ENCODE data around the gene NF1.
A peak's percentile ranks its signal among the peaks of the same experiment; 100 is the strongest.
"Not testable (repeated sequence)": the region's sequence is repeated elsewhere in the genome, so short reads cannot be mapped to it uniquely, and the experiment has no call there.

Gene NF1

DNA sequence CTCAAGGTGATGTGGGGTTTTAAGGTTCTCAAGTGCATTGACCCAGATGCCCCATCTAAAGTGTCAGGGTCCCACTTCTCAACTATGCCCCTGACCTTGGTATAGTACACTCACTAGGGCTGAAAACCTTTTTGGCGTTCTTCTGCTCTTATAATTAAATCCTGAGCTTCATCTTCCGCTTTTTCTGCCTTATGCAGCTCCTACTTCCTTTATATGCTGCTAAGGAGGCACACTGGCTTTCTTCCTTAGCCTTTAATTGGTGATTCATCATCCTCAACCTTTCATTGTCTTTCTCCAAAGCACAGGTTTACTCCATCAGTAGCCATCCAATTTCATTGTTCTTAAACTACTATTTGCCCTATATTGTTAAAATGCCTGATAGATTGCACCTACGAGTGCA lies 5.3 kb upstream of the NF1 start:
- peak; percentile 31 to 45 (median 45) for DNase-seq

DNA sequence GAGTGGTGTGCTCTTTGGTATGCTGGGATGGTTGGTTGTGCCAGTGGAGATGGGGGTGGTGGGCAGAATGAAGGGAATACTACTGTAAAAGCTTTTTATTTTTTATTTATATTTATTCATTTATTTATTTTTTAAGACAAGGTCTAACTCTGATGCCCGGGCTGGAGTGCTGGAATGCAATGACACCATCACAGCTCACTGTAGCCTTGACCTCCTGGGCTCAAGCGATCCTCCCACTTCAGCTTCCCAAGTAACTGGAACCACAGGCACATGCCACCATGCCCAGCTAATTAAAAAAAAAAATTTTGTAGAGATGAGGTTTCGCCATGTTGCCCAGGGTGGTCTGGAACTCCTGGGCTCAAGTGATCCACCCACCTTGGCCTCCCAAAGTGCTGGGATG lies 4.1 kb upstream of the NF1 start:
- not testable (repeated sequence) for DNase-seq

DNA sequence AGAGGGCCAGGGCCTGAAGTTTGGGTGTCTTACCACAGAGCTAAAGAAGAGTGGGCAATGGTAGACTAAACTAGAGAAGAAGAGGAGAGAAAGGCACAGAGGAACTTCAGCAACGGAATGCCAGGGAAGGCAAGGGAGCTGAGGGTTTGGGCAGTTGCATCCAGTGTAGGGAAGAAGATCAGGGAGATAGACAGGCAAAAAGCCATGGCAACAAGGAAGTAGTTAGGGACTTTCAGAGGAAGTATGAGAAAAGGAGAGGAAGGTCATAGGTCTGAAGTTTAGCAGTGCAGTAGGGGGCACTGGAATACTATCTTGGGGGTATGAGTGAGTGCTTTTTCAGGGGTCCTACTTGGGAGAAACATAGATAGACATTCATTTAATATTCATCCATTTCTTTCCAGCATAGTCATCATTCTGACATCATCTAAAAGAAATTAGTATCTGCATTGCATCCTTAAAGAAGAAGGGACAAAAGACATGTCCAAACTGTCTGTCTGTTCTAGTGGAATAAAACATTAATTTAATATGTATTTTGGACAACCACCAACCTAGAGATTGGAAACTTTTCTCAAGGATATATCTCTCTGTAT lies 2.2 kb upstream of the NF1 start:
- DNase-seq: peak; percentile 15 to 35 (median 32)

DNA sequence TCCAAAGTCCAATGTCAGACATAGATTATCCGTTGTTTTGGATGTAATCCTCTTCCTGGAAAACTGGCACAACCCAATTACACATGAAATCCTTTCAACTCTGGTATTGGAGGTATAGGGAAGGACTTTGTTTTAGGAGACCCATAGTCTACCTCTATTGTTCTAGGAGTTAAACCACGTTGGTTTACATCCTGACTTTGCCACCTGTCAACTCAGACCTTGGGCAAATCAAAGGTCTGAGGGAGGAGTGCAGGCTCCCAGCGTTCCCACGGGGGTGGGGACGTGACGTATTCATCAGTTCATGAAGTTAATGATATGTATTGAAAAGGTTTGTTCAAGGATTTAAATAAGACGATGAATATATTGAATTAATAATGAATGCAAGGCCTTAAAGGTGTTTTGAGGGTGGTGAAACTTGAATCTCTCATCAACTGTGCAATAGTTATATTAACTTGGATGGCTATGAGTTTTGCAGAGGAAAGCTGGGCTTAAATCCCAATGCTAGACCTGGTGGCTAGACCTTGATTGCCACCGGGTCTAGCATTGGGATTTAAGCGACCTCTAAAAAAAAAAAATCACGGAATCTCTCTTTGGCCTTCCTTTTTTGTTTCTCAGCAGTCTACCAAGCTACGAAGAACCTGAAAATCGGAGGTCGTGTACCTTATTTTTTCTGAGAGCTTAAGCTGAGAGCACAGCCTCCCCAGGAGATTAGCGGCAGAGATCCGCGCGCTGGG lies 744 bp upstream of the NF1 start:
- no peak for DNase-seq

DNA sequence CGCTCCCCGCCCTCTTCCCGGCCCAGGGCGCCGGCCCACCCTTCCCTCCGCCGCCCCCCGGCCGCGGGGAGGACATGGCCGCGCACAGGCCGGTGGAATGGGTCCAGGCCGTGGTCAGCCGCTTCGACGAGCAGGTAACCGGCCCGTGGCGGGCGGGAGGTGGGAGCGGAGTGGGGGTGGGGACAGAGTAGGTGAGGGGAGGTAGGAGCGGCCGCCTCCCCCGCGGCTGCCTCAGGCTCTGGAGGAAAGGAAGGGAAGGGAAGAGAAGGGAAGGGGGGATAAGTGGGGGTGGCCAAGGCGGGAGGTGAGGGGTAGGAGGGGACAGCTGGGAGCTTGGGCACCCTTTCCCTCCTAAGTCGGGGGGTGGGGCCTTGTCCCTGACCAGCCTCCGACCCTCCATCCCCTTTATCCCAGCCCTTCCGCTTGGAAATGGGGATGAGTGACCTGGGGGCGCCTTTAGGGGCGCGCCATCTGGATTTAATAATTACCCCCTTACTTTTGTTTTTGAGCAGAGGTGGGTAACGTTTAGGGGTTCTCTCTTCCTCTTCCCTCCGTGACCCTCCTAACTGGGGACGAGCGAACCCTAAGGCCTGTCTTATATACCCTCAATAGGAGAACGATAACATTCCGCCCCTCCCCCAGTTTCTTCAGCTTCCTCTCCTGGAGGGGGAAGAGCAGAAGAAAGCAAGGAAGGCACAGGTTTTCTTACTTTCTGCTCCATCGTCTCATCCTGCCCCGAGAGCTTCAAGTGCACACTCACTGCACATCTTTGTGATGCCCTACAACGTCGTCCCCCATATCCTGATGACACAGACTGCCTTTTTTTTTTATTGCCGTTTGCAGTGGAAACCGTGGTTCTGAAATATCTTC lies 694 bp downstream of the NF1 start:
- DNase-seq: peak; percentile 43 to 63 (median 56)

DNA sequence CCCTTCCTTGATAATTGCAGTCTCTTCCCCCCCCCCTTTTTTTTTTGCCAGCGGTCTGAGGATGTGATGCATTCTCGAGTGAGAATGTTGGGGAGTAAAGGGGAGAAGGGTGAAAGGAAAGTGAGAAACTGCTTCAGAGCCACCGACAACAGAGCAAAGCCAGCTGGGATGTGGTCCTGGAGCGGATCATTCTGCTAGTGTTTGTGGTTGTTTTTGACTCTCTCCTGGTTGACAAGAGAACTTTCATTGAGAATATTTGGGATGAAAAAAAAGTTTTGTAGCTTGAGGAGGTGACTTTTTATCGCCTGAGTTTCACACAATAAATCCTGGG lies 1.3 kb downstream of the NF1 start:
- DNase-seq: no peak

DNA sequence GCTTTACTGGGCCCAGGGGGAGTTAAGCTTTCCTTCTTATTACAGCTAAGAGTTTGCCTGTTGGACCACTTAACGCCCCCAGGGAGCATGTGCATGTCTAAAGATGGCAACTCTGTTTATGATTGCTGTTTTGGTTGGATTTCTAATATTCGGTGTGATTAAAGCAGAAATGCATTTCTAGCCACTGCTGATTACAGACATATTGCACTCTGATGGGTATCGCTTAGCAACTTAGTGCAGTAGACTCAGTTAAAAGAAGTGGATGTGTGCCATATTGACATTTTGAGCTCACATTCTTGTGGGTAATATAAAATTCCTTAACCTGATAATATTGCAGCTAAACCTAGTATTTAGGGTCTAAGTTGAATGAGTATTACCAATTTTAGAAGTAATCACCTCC lies 4.2 kb downstream of the NF1 start:
- DNase-seq: no peak

DNA sequence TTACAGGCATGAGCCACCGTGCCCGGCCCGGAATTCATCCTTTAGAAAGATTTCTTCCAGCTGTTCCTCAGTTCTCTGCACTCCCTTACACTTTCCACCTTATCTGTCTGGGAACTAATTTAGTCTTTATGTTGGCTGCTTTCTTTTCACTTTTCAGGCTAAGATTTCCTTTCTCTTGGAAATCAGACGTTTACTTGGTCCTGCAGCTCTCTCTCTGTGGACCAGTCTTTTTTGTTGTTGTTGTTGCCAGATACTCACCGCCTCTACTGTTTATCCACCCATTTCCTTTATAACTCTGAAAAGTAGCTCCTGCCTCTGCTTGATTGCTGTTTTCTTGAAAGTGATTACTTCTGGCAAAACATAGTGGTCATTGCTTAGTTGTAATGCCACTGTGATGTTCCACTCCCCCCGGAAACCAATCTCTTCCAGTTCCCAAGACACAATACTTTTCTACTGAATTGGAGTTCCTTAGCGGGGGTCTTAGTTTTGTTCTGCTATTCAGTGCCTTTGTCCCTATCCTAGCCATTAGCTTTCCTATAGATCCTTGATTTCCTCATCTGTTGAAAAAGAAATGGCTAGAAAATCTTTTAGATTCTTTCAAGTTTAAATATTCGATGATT lies 6.2 kb downstream of the NF1 start:
- DNase-seq: no peak

DNA sequence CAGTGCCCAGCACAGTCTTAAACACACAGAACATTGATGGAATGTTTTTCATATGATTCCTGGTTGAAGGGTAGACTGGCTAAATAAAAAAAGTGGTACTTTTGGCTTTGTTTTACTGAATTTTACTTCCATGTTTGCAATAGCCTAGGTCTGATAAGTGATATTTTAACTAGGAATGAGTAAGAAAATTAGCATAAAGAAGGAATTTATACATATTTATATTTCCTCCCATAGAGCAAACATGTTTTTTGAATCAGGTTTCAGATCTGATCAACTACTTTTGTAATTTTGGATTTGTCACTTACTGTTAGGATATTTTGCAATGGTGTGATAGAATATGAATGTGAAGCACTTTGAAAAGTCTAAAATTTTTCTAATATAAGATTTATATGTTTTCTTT lies 7.2 kb downstream of the NF1 start:
- no peak for DNase-seq

DNA sequence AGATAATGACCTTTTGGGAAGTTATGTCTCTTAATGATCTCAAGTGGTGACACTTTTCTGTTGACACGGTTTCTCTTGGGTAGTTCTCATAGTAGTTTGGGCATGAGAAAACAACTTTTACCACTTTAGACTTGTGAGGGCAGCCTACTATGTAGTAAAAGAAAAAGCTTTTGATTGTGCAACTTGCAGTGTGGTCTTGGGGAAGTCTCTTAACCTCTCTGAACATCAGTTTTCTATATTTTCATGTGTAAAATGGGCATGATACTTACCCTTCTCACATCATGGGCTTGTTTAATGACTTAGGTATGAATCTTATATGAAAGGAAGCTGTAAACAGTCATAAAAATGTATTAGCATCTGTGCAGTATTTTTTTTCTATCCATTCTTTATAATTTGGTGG lies 11.2 kb downstream of the NF1 start:
- DNase-seq: no peak

DNA sequence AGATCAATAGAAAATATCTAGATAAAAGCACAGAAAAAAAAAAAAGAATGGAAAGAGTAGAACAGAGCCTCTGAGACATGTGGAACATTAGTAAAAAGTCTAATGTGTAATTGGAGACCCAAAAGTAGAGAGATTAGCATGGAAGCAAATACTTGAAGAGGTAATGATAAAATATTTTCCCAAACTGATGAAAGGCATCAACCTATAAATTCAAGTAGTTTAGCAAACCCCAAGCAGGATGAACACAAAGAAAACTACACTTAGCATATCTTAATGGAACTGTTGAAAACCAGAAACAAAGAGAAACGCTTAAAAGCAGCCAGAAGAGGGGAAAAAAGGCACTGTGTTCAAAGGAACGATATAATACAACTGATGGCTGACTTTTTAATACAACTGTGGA lies 16.4 kb downstream of the NF1 start:
- DNase-seq: no peak

DNA sequence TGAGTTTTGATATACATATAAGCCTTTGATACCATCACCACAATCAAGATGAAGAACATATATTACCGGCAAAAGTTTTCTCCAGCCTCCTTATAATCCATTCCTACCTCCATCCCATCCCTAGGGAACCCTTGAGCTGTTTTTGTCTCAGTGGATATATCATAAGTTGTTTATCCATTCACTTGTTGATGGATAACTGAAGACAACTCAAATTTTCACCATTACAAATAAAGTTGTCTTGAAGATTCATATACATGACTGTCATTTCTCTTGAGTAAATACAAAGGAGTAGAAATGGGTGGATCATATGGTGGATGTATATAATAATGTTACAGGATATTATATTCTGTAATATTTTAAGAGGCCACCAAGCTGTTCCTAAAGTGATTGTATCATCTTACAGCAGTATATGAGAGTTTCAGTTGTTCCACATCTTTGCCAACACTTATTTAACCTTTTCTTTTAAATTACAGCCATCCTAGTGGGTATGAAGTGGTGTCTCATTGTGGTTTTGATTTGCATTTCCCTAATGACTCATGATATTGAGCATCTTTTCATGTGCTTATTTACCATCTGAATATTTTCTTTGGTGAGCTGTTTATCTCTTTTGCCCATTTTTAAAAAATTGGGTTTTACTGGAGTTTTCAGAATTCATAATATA lies 17.4 kb downstream of the NF1 start:
- peak; percentile 6 to 55 (median 54) for DNase-seq

DNA sequence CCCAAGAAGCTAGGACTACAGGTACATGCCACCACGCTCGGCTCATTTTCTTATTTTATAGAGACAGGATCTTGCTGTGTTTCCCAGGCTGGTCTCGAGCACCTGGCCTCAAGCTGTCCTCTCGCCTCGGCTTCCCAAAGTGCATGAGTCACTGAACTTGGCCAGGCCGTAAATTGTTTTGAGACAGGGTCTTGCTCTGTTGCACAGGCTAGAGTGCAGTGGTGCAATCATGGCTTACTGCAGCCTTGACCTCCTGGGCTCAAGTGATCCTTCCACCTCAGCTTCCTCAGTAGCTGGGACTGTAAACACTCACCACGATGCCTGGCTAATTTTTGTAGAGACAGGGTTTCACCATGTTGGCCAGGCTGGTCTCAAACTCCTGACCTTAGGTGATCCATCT lies 18.6 kb downstream of the NF1 start:
- not testable (repeated sequence) for DNase-seq

DNA sequence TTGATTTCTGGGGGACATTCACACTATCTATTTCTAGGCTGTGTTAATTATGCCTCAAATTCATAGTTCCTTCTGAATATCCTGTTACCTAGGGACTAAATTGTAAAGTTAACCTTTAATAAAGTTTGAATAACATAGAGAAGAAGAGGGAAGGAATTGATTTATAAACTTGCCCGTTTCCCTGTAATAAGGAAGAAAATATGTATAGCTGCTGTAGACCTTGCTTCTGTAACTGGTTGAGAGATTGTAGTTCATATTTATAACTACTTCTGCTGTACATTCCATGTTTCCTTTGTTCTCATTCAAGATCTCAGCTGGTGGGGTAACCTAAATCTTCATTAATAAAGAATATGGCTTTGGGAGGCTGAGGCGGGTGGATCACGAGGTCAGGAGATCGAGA lies 19.2 kb downstream of the NF1 start:
- no peak for DNase-seq

DNA sequence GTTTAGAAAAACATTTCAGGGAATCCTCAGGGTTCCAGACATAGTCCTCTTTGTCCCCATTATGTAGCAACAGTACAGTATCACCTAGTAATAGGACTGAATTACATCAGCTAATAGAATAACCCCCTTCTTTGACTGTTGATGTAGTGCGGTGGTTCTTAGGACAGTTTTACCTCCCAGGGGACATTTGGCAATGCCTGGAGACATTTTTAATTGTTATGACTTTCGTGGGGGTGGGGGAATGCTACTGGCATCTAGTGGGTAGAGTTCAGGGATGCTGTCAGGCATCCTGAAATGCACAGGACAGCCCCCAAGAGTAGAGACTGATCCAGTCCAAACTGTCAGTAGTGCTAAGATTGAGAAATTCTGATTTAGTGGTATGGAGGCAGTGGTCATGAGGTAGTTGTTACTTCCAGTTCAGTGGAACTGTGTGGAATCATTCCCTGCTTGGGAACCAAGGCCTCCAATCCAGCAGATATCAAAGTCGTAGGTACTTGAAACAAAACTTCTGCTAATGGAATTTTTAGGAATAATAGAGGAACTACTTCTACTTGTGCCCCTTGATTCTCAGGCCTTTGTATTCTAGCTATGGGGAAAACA lies 20.3 kb downstream of the NF1 start:
- DNase-seq: no peak

DNA sequence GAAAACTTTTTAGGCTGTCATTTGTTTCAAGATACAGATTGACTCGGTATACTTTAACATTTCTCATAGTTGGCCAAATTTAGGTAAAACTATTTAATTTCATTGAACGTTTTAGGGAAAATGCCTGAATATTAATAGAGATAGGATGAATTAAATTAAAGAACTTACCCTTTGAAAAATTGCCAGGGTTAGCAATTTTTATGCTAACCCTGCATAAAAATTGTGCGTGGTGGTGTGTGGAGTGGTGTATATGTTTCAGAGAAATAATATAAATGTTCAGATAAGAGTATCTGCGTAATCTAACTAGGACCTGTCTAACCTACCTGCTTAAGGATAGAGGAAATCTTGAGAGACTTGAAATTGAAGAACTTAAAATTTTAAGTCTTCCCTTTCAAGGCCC lies 21.4 kb downstream of the NF1 start:
- DNase-seq: no peak

DNA sequence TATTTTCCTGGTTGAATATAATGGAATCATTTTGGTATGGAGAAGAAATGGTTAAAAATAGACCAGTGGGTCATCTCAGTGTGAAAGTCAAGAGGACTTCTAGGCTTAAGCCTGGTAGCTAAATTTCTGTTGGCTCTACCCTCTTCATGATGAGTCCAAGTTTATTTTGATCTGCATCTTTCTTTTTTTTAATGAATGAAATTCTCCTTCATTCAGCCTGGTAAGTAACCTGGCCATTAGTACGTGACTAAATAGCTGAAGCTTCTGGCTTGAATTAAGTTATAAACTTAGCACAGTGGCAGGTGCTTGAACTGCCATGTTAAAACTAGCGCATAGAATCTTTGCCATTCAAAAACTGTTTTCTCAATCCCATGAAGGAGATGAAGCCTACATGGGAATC lies 28.0 kb downstream of the NF1 start:
- DNase-seq: no peak

DNA sequence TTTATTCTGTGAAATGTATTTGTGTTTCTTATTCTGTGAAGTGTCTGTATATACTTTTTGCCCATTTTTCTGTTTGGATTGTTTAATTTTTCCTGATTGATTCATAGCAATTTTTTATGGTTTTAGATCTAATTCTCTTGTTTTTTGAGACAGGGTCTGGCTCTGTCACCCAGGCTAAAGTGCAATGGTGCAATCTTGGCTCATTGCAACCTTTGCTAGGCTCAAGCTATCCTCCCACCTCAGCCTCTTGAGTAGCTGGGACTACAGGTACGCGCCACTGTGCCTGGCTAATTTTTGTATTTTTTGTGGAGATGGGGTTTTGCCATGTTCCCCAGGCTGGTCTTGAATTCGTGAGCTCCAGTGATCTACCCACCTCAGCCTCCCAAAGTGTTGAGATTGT lies 31.5 kb downstream of the NF1 start:
- DNase-seq: no peak

DNA sequence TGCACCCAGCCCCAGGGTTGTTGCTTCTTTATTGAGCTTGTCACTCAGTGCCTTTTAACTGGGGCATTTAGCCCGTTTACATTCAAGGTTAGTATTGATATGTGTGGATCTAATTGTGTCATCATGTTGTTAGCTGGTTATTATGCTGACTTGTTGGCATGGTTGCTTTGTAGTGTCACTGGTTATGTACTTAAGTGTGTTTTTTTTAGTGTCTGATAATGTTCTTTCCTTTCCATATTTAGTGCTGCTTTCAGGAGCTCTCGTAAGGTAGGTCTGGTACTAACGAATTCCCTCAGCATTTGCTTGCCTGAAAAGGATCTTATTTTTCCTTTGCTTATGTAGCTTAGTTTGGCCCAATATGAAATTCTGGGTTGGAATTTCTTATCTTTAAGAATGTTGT lies 33.5 kb downstream of the NF1 start:
- DNase-seq: no peak

DNA sequence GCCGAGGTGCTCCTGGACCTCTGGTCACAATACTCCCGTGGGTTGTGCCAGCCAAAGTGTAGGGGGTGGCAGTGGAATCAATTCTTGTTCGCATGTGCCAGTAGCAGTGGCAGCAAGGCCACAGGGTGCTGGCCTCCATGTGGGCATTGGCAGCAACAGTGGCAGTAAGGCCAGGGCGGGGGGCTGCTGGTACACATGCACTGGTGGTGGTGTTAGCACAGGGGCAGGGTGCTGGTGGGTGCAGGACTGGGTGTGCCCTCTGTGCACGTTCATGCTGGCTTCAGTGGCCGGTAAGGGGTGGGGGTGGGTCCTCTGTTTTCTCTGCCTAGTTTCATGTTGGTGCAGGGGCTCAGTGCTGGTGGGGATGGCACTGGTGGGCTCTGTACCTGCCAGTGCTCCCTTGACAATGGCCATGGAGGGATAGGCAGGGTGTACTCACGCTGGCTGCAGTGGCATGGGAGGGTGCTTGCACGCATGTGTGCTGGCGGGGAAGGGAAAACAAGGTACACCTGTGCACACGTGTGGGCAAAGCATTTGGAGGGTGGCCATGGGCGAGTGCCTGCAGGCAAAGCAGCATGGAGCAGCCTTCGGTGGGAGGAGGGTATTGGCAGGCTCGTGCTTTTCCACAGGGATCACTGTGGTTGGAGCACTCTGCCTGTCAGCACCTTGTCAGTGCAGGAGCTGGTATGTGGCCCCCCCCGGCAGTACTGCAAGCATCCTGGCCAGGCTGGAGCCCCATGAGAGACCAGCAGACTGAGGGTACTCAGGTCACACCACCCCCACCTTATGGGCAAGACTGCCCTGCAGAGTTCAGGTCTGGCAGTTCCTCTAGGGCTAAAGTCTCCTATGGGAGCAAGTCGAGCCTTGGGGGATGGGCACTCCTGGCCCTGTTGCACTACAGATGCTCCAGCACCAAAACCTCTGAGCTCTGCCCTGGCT lies 35.8 kb downstream of the NF1 start:
- no peak for DNase-seq

DNA sequence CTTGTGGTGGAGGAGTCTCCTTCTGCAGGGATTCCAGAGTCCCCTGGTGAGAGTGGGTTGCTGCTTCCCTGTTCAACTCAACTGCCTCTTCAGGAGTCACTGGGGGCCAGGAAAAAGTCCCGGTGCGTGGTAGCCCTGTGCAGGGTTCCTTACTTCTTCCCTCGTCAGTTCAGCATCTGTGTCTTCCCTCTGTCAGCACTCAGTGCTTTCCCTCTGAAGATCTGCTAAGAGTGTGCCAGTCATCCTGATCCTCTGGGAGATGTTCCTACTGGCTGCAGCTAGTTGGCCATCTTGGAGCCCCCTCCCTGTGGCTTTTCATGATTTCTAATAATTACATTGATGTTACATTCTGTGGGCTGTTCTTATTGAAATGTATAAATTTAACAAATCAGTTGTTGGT lies 36.5 kb downstream of the NF1 start:
- no peak for DNase-seq

DNA sequence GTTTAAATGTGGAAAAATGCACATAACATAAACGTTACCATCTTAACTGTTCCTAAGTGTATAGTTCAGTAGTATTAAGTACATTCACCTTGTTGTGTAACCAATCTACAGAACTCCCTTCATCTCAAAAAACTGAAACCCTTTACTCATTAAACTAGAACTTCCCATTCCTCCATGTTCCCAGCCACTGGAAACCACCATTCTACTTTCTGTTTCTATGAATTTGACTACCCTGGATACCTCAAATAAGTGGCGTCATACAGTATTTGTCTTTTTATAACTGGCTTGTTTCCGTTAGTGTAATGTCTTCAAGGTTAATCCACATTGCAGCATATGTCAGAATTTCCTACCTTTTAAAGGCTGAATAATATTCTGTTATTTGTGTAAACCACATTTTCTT lies 38.2 kb downstream of the NF1 start:
- DNase-seq: peak; percentile 17 to 41 (median 19)

Data from suppressor macrophage treated with lipopolysaccharide for 1 hour (primary cell).